ENCODE data around the gene SNAP25. TPM values are rescaled to one million over a fixed set of nuclear protein-coding genes. Genes with fewer than 3 reads are reported as not detected.

Gene SNAP25
- total RNA-seq, 2 donors from 2014 or later, result 1.3 to 4.7 TPM

- no peaks in the 10 kb centered on the region for H3K36me3 ChIP-seq
- ATAC-seq (ENCODE audit: insufficient number of reproducible peaks, low FRiP score, low read depth) (no peak), DNase-seq (ENCODE audit: low spot score) (no peak)
- H3K27ac ChIP-seq, result peak overlapping the region; percentile 55 to 63
- TF ChIP-seq, protein P1, sequence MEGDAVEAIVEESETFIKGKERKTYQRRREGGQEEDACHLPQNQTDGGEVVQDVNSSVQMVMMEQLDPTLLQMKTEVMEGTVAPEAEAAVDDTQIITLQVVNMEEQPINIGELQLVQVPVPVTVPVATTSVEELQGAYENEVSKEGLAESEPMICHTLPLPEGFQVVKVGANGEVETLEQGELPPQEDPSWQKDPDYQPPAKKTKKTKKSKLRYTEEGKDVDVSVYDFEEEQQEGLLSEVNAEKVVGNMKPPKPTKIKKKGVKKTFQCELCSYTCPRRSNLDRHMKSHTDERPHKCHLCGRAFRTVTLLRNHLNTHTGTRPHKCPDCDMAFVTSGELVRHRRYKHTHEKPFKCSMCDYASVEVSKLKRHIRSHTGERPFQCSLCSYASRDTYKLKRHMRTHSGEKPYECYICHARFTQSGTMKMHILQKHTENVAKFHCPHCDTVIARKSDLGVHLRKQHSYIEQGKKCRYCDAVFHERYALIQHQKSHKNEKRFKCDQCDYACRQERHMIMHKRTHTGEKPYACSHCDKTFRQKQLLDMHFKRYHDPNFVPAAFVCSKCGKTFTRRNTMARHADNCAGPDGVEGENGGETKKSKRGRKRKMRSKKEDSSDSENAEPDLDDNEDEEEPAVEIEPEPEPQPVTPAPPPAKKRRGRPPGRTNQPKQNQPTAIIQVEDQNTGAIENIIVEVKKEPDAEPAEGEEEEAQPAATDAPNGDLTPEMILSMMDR (IDR thresholded peaks at IDR 0.05), result no peak
- peak overlapping the region; percentile 32 for H3K4me3 ChIP-seq
- no peaks in the 10 kb centered on the region for H3K27me3 ChIP-seq (replicated peaks; ENCODE audit: insufficient read depth)
- peaks cover 18 to 31% of the 10 kb centered on the region in 2 donors for H3K4me1 ChIP-seq (ENCODE audit: control insufficient read depth in 1 of 2, low read depth in 2 of 2)
- no peaks in the 10 kb centered on the region for H3K9me3 ChIP-seq
Measured at GRCh38 chr20:10314198-10314597, 95.6 kb downstream of the SNAP25 start.

DNA sequence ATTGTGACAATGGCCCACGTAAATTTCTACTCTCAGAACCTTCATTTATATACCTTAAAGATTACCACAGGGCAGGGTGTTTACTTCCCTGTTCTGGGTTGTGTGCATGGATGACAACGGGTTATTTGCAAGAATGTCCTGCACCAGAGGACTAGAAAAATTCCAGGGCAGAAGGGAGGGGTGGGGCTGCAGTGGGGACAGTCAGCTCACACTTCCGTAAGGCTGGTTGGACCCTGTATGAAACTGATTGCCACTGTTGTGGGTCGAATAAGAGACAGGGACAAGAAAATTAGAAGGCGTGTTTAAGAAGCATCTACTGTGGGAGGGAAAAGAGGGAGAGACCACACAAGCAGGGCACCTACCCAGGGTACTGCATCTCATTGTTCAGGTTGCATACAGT lies 96.5 kb downstream of the SNAP25 start:
- TF ChIP-seq, protein P1 (IDR thresholded peaks at IDR 0.05), result no peak
- no peak for DNase-seq (ENCODE audit: low spot score)
- Histone ChIP-seq H3K4me1 (ENCODE audit: control insufficient read depth in 1 of 2, low read depth in 2 of 2) (peaks cover 14 to 25% of the 10 kb centered on the region in 2 donors), H3K9me3 (no peaks in the 10 kb centered on the region), H3K27ac (no peak overlapping the region), H3K27me3 (replicated peaks; ENCODE audit: insufficient read depth) (no peaks in the 10 kb centered on the region), H3K36me3 (no peaks in the 10 kb centered on the region), H3K4me3 (no peak overlapping the region)
- no peak for ATAC-seq (ENCODE audit: insufficient number of reproducible peaks, low FRiP score, low read depth)

DNA sequence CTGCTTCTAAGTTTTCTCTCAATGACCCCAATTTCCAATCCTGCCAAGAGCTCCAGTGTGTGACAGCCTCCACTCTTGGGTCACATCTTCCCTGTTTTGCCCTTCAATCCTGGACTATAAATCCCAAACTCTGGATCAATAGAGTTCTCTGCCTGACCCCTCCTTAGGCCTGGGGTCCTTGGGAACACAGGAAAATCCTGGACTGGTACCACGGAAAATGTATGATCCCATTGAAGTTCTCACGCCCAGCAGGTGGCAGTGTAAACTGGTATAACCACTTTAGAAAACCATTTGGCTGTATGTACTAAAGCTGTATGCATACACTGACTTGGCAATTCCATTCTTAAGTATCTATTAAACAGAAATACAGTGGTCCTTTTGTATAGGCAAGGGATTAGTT lies 98.0 kb downstream of the SNAP25 start:
- Histone ChIP-seq H3K9me3 (no peaks in the 10 kb centered on the region), H3K27ac (no peak overlapping the region), H3K27me3 (replicated peaks; ENCODE audit: insufficient read depth) (no peaks in the 10 kb centered on the region), H3K4me1 (ENCODE audit: control insufficient read depth in 1 of 2, low read depth in 2 of 2) (peaks cover 14 to 25% of the 10 kb centered on the region in 2 donors), H3K36me3 (no peaks in the 10 kb centered on the region), H3K4me3 (no peak overlapping the region)
- TF ChIP-seq, protein P1 (IDR thresholded peaks at IDR 0.05), result no peak
- DNase-seq (ENCODE audit: low spot score) (no peak), ATAC-seq (ENCODE audit: insufficient number of reproducible peaks, low FRiP score, low read depth) (no peak)

DNA sequence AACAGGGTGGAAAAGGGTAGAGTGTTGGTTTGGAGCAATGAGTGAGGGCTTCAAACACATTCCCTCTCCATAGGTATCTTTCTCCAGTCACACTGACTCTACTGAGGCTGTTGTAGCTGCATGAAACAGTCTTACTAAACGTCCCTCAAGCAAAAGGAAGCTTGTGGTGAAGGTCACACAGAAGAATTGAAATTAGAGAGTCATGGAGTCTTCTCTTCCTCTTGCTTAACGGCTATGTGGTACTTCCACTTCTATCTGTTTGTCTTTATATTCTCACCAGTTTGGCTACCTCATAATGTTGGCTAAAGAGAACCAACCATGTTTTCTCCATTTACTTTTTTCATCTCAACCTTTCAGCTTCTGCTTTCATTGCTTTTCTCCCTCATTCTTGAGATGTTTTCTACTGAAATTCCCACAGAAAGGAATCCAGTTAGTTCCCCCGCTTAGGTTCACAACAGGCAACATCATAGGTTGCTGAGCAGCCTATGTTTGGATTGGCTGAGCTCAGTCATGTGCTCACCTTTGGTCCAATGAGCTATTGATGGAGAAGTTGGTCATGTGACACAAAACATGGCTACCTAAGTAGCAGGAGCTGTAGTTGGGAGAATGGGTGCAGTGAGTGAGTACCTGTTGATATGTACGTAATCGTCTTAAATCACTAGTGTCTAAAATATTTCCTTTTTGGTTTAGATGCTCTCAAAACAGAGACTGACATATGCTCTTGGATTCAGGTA lies 99.8 kb downstream of the SNAP25 start:
- ATAC-seq (ENCODE audit: insufficient number of reproducible peaks, low FRiP score, low read depth) (no peak), DNase-seq (ENCODE audit: low spot score) (no peak)
- TF ChIP-seq, protein P1 (IDR thresholded peaks at IDR 0.05), result no peak
- H3K36me3 ChIP-seq, result no peaks in the 10 kb centered on the region
- peaks cover 11 to 18% of the 10 kb centered on the region in 2 donors for H3K4me1 ChIP-seq (ENCODE audit: control insufficient read depth in 1 of 2, low read depth in 2 of 2)
- H3K4me3 ChIP-seq, result no peak overlapping the region
- no peak overlapping the region for H3K27ac ChIP-seq
- H3K9me3 ChIP-seq, result no peaks in the 10 kb centered on the region
- H3K27me3 ChIP-seq (replicated peaks; ENCODE audit: insufficient read depth), result no peaks in the 10 kb centered on the region

DNA sequence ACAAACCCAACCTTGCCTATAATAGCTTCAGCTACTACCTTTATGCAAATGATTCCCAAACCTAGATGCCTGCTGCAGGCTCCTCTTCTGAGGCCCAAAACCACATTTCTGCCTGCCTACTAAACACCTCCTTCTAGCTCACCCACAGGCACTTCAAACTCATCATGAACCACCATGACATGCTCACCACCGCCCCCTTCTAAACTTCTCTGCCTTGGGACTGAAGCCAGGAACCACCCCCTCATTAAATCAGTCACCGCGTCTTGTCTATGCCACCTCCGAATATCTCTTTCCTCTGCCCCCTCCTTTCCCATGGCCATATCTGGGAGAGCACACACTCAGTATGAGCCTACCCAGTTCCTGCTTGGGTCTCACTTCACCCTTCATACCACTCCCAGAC lies 101.2 kb downstream of the SNAP25 start:
- no peaks in the 10 kb centered on the region for H3K36me3 ChIP-seq
- no peak overlapping the region for H3K27ac ChIP-seq
- no peaks in the 10 kb centered on the region for H3K27me3 ChIP-seq (replicated peaks; ENCODE audit: insufficient read depth)
- ATAC-seq (ENCODE audit: insufficient number of reproducible peaks, low FRiP score, low read depth), result no peak
- no peaks in the 10 kb centered on the region for H3K9me3 ChIP-seq
- H3K4me1 ChIP-seq (ENCODE audit: control insufficient read depth in 1 of 2, low read depth in 2 of 2), result peaks cover 0 to 4% of the 10 kb centered on the region in 2 donors
- DNase-seq (ENCODE audit: low spot score), result no peak
- no peak overlapping the region for H3K4me3 ChIP-seq
- TF ChIP-seq, protein P1 (IDR thresholded peaks at IDR 0.05), result no peak

Data from thoracic aorta (tissue), 2 donors.